H9 (cell line): Measurements from ENCODE around the gene ODAD3. TPM values are rescaled to one million over a fixed set of nuclear protein-coding genes. Genes with fewer than 3 reads are reported as not detected.
A peak's percentile ranks its signal among the peaks of the same experiment; 100 is the strongest.

Source experiments
- DNase-seq: peaks from one replicate; pipeline ENCODE4 v3.0.0-alpha.2; 2017
- H2AFZ ChIP-seq: one replicate; pipeline ENCODE4 v1.6.1; 2013; ENCODE audit warnings: mild to moderate bottlenecking, low read length, control low read depth, moderate library complexity
- H2AK5ac ChIP-seq: 2 replicates; pipeline ENCODE4 v1.6.1; 2013; ENCODE audit warnings: low read length, control low read depth, mixed read lengths; ENCODE audit not compliant: insufficient read length
- H2BK120ac ChIP-seq: one replicate; pipeline ENCODE4 v1.6.1; 2013; ENCODE audit warnings: low read depth, mild to moderate bottlenecking, low read length, control low read depth, inconsistent platforms; ENCODE audit not compliant: poor library complexity, severe bottlenecking
- H2BK12ac ChIP-seq: 2 replicates; pipeline ENCODE4 v1.6.1; 2013; ENCODE audit warnings: low read length, control low read depth, mixed read lengths, low read depth; ENCODE audit not compliant: insufficient read length
- H2BK15ac ChIP-seq: 2 replicates; pipeline ENCODE4 v1.6.1; 2013; ENCODE audit warnings: low read depth, low read length, control low read depth
- H2BK20ac ChIP-seq: one replicate; pipeline ENCODE4 v1.6.1; 2013; ENCODE audit warnings: low read depth, mild to moderate bottlenecking, low read length, control low read depth, inconsistent platforms; ENCODE audit not compliant: poor library complexity, severe bottlenecking
- H2BK5ac ChIP-seq: 2 replicates; pipeline ENCODE4 v1.6.1; 2013; ENCODE audit warnings: low read length, control low read depth, mixed read lengths; ENCODE audit not compliant: insufficient read length
- H3K14ac ChIP-seq: 2 replicates; pipeline ENCODE4 v1.6.1; 2013; ENCODE audit warnings: low read length, control low read depth; ENCODE audit not compliant: insufficient read depth
- H3K18ac ChIP-seq: 2 replicates; pipeline ENCODE4 v1.6.1; 2013; ENCODE audit warnings: low read depth, mild to moderate bottlenecking, mixed read lengths, low read length, control low read depth; ENCODE audit not compliant: insufficient read length
- H3K23ac ChIP-seq: 2 replicates; pipeline ENCODE4 v1.6.1; 2013; ENCODE audit warnings: low read length, control low read depth, mixed read lengths, low read depth; ENCODE audit not compliant: insufficient read length
- H3K23me2 ChIP-seq: 2 replicates; pipeline ENCODE4 v1.6.1; 2013; ENCODE audit warnings: low read depth, mild to moderate bottlenecking, mixed read lengths, low read length, control low read depth; ENCODE audit not compliant: insufficient read length, poor library complexity, severe bottlenecking
- H3K27ac ChIP-seq: 2 replicates; pipeline ENCODE4 v1.5.1; 2013; ENCODE audit warnings: low read length, control low read depth, mixed read lengths, low read depth; ENCODE audit not compliant: insufficient read length
- H3K27me3 ChIP-seq: 2 replicates; pipeline ENCODE4 v1.6.1; 2013; ENCODE audit warnings: low read length, control low read depth, inconsistent platforms; ENCODE audit not compliant: insufficient read depth
- H3K4ac ChIP-seq: 2 replicates; pipeline ENCODE4 v1.6.1; 2013; ENCODE audit warnings: low read depth, mild to moderate bottlenecking, control low read depth, inconsistent platforms, low read length, moderate library complexity
- H3K4me1 ChIP-seq: 2 replicates; pipeline ENCODE4 v1.6.1; 2013; ENCODE audit warnings: low read length, control low read depth, inconsistent platforms; ENCODE audit not compliant: insufficient read depth
- H3K4me2 ChIP-seq: 2 replicates; pipeline ENCODE4 v1.6.1; 2013; ENCODE audit warnings: low read length, control low read depth, mixed read lengths; ENCODE audit not compliant: insufficient read length, insufficient read depth
- H3K56ac ChIP-seq: 2 replicates; pipeline ENCODE4 v1.6.1; 2013; ENCODE audit warnings: low read depth, mild to moderate bottlenecking, mixed read lengths, low read length, control low read depth; ENCODE audit not compliant: insufficient read length
- H3K79me1 ChIP-seq: 2 replicates; pipeline ENCODE4 v1.6.1; 2013; ENCODE audit warnings: low read depth, mild to moderate bottlenecking, moderate library complexity, low read length, control low read depth, inconsistent platforms; ENCODE audit not compliant: insufficient read depth, poor library complexity, severe bottlenecking
- H3K79me2 ChIP-seq: 2 replicates; pipeline ENCODE4 v1.6.1; 2013; ENCODE audit warnings: low read length, control low read depth, inconsistent platforms; ENCODE audit not compliant: insufficient read depth
- H3K9ac ChIP-seq: 2 replicates; pipeline ENCODE4 v1.6.1; 2013; ENCODE audit warnings: low read length, control low read depth, mixed read lengths; ENCODE audit not compliant: insufficient read length; ENCODE audit errors: extremely low read depth
- H3K9me3 ChIP-seq: one replicate; pipeline ENCODE4 v1.6.1; 2013; ENCODE audit warnings: low read depth, low read length, inconsistent platforms; ENCODE audit not compliant: control insufficient read depth
- H3T11ph ChIP-seq: one replicate; pipeline ENCODE4 v1.6.1; 2013; ENCODE audit warnings: mild to moderate bottlenecking, low read length, control low read depth, inconsistent platforms
- H4K20me1 ChIP-seq: one replicate; pipeline ENCODE4 v1.6.1; 2013; ENCODE audit not compliant: control insufficient read depth, insufficient read length, insufficient read depth
- H4K5ac ChIP-seq: 2 replicates; pipeline ENCODE4 v1.6.1; 2013; ENCODE audit warnings: low read depth, mild to moderate bottlenecking, mixed read lengths, low read length, control low read depth; ENCODE audit not compliant: insufficient read length
- H4K8ac ChIP-seq: replicated peaks from 2 replicates; pipeline ENCODE4 v1.6.1; 2013; ENCODE audit warnings: low read length, control low read depth, mixed read lengths, low read depth; ENCODE audit not compliant: insufficient read length
- H4K91ac ChIP-seq: 2 replicates; pipeline ENCODE4 v1.6.1; 2013; ENCODE audit warnings: low read depth, mild to moderate bottlenecking, moderate library complexity, mixed read lengths, low read length, control low read depth; ENCODE audit not compliant: insufficient read length
- H3K27ac Mint-ChIP-seq, 3 experiments: 2 replicates in 2 of 3; 3 replicates in 1 of 3; pipeline ENCODE4 v1.8.0; 2020 to 2021; ENCODE audit warnings: mixed read lengths in 3 of 3, mild to moderate bottlenecking in 1 of 3, moderate library complexity in 1 of 3
- H3K27me3 Mint-ChIP-seq: 2 replicates; pipeline ENCODE4 v1.8.0; 2021; ENCODE audit warnings: low read depth, mild to moderate bottlenecking, moderate library complexity, mixed read lengths
- H3K36me3 Mint-ChIP-seq, 3 experiments: 2 replicates in 2 of 3; 3 replicates in 1 of 3; pipeline ENCODE4 v1.8.0; 2020 to 2021; ENCODE audit warnings: low read depth in 3 of 3, mixed read lengths in 3 of 3; ENCODE audit not compliant: insufficient read depth in 1 of 3
- H3K4me1 Mint-ChIP-seq, 2 experiments: 2 replicates each; pipeline ENCODE4 v1.8.0; 2020; ENCODE audit warnings: mixed read lengths in 2 of 2
- H3K4me3 Mint-ChIP-seq, 2 experiments: 2 replicates in 1 of 2; 3 replicates in 1 of 2; pipeline ENCODE4 v1.8.0; 2020 to 2021; ENCODE audit warnings: mild to moderate bottlenecking in 2 of 2, mixed read lengths in 2 of 2, moderate library complexity in 1 of 2
- H3K9me3 Mint-ChIP-seq, 2 experiments: 2 replicates in 1 of 2; 3 replicates in 1 of 2; pipeline ENCODE4 v1.8.0; 2020; ENCODE audit warnings: mild to moderate bottlenecking in 2 of 2, mixed read lengths in 2 of 2, moderate library complexity in 1 of 2
- WGBS: extraction: QIAGEN DNeasy Blood & Tissue Kit; methylation state at CpG from one replicate; pipeline ENCODE4 v1.1.7; 2013; ENCODE audit warnings: missing lambda C conversion rate, low lambda C conversion rate, mixed read lengths; ENCODE audit not compliant: insufficient read length; ENCODE audit errors: extremely low coverage; 5-methylcytosine and 5-hydroxymethylcytosine counted together
- total RNA-seq: library from RNA; stranded (reverse); gene quantifications from 2 replicates; pipeline ENCODE4 v1.2.1, GENCODE V29; 2021
- TF ChIP-seq, protein P1 (sequence below): fragments of 200-600 bp; sonication (generic); conservative IDR thresholded peaks from 3 replicates; pipeline ENCODE4 v1.8.0; 2021; ENCODE audit warnings: antibody characterized with exemption, mild to moderate bottlenecking

The ODAD3 gene
- total RNA-seq, 1 experiment from 2014 or later: 2.5 TPM

- Histone ChIP-seq H3K9ac (no peak overlapping the region), H3K79me2 (no peaks in the 10 kb centered on the region), H4K8ac (no peak overlapping the region), H2BK5ac (no peak overlapping the region), H3K18ac (no peak overlapping the region), H3T11ph (no peak overlapping the region), H3K23me2 (no peaks in the 10 kb centered on the region), H2BK12ac (no peak overlapping the region), H2BK20ac (no peak overlapping the region), H3K4me1 (no peaks in the 10 kb centered on the region), H3K27me3 (no peaks in the 10 kb centered on the region), H2BK15ac (no peak overlapping the region), H2BK120ac (no peak overlapping the region), H4K91ac (no peak overlapping the region), H4K5ac (no peak overlapping the region), H4K20me1 (no peaks in the 10 kb centered on the region), H3K23ac (no peak overlapping the region), H3K4ac (no peak overlapping the region), H3K9me3 (no peaks in the 10 kb centered on the region), H3K27ac (no peak overlapping the region), H2AK5ac (no peak overlapping the region), H3K56ac (no peak overlapping the region), H2AFZ (no peak overlapping the region), H3K14ac (no peak overlapping the region), H3K79me1 (peaks cover 4% of the 10 kb centered on the region), H3K4me2 (no peak overlapping the region)
- Mint-ChIP-seq H3K27me3 (no peaks in the 10 kb centered on the region), H3K4me3 (no peak overlapping the region), H3K27ac (peak overlapping the region in 1 of 3 experiments; percentile 55; a peak in 2 of 7 replicates), H3K4me1 (peaks cover 0 to 3% of the 10 kb centered on the region in 2 experiments; a peak in 2 of 4 replicates), H3K36me3 (peaks cover 26 to 70% (median 68%) of the 10 kb centered on the region in 3 experiments; a peak in 6 of 7 replicates), H3K9me3 (no peaks in the 10 kb centered on the region)
- DNase-seq: no peak
- no CpG with 5 or more reads among the region's 5 CpGs for WGBS
- TF ChIP-seq, protein P1, sequence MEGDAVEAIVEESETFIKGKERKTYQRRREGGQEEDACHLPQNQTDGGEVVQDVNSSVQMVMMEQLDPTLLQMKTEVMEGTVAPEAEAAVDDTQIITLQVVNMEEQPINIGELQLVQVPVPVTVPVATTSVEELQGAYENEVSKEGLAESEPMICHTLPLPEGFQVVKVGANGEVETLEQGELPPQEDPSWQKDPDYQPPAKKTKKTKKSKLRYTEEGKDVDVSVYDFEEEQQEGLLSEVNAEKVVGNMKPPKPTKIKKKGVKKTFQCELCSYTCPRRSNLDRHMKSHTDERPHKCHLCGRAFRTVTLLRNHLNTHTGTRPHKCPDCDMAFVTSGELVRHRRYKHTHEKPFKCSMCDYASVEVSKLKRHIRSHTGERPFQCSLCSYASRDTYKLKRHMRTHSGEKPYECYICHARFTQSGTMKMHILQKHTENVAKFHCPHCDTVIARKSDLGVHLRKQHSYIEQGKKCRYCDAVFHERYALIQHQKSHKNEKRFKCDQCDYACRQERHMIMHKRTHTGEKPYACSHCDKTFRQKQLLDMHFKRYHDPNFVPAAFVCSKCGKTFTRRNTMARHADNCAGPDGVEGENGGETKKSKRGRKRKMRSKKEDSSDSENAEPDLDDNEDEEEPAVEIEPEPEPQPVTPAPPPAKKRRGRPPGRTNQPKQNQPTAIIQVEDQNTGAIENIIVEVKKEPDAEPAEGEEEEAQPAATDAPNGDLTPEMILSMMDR: no peak
Measured at GRCh38 chr19:11444059-11444458, 9.1 kb upstream of the ODAD3 start.
